Astrocyte (in vitro differentiated cells and primary cell): ENCODE data around the gene TTC31. TPM values are rescaled to one million over a fixed set of nuclear protein-coding genes. Genes with fewer than 3 reads are reported as not detected.
"Not testable (repeated sequence)": the region's sequence is repeated elsewhere in the genome, so short reads cannot be mapped to it uniquely, and the experiment has no call there.

Experiments used
- DNase-seq: peaks from one replicate; pipeline ENCODE4 v3.0.0-alpha.2; 2010; ENCODE audit warnings: low read depth
- FAIRE-seq: peaks from 2 replicates; lab custom pipeline; 2011; peaks lifted over from hg19 to GRCh38; lab: Jason Lieb, UNC
- H2AFZ ChIP-seq: 2 replicates; pipeline ENCODE4 v1.6.0; 2012; ENCODE audit warnings: low read depth, low read length, inconsistent platforms
- H3K27ac ChIP-seq: 2 replicates; pipeline ENCODE4 v1.5.1; 2011; ENCODE audit warnings: low read depth, low read length, inconsistent platforms
- H3K27me3 ChIP-seq: 2 replicates; pipeline ENCODE4 v1.6.0; 2011; ENCODE audit warnings: low read length, inconsistent platforms; ENCODE audit not compliant: insufficient read depth
- H3K36me3 ChIP-seq: 2 replicates; pipeline ENCODE4 v1.5.1; 2011; ENCODE audit warnings: low read length, inconsistent platforms; ENCODE audit not compliant: insufficient read depth
- H3K4me1 ChIP-seq: 2 replicates; pipeline ENCODE4 v1.5.1; 2011; ENCODE audit warnings: low read length, inconsistent platforms; ENCODE audit not compliant: insufficient read depth
- H3K4me2 ChIP-seq: 2 replicates; pipeline ENCODE4 v1.6.0; 2012; ENCODE audit warnings: low read length, inconsistent platforms
- H3K4me3 ChIP-seq: 2 replicates; pipeline ENCODE4 v1.5.1; 2011; ENCODE audit warnings: low read depth, mild to moderate bottlenecking, low read length, inconsistent platforms; ENCODE audit not compliant: insufficient read depth
- H3K79me2 ChIP-seq: 2 replicates; pipeline ENCODE4 v1.6.0; 2012; ENCODE audit warnings: mild to moderate bottlenecking, low read length, inconsistent platforms; ENCODE audit not compliant: insufficient read depth
- H3K9ac ChIP-seq: 2 replicates; pipeline ENCODE4 v1.6.0; 2012; ENCODE audit warnings: mild to moderate bottlenecking, low read length, inconsistent platforms
- H3K9me3 ChIP-seq: 2 replicates; pipeline ENCODE4 v1.5.1; 2012; ENCODE audit warnings: low read depth, mild to moderate bottlenecking, low read length, inconsistent platforms; ENCODE audit not compliant: insufficient read depth
- H4K20me1 ChIP-seq: 2 replicates; pipeline ENCODE4 v1.6.0; 2012; ENCODE audit warnings: low read length, inconsistent platforms; ENCODE audit not compliant: insufficient read depth
- H3K27ac Mint-ChIP-seq: one replicate; pipeline ENCODE4 v1.8.0; 2021; ENCODE audit warnings: mild to moderate bottlenecking, mixed read lengths; ENCODE audit not compliant: unreplicated experiment
- H3K27me3 Mint-ChIP-seq: one replicate; pipeline ENCODE4 v1.8.0; 2021; ENCODE audit warnings: low read depth, mixed read lengths; ENCODE audit not compliant: unreplicated experiment
- H3K36me3 Mint-ChIP-seq: one replicate; pipeline ENCODE4 v1.8.0; 2021; ENCODE audit warnings: low read depth, mixed read lengths; ENCODE audit not compliant: unreplicated experiment
- H3K4me1 Mint-ChIP-seq: one replicate; pipeline ENCODE4 v1.8.0; 2021; ENCODE audit warnings: low read depth, mixed read lengths; ENCODE audit not compliant: unreplicated experiment
- H3K4me3 Mint-ChIP-seq: one replicate; pipeline ENCODE4 v1.8.0; 2021; ENCODE audit warnings: mild to moderate bottlenecking, moderate library complexity, mixed read lengths; ENCODE audit not compliant: unreplicated experiment
- H3K9me3 Mint-ChIP-seq: one replicate; pipeline ENCODE4 v1.8.0; 2021; ENCODE audit warnings: mild to moderate bottlenecking, mixed read lengths; ENCODE audit not compliant: unreplicated experiment
- CTCF ChIP-seq: IDR thresholded peaks from 2 replicates; pipeline ENCODE4 v1.5.1; 2011; ENCODE audit warnings: low read depth, mild to moderate bottlenecking, inconsistent platforms, low read length, moderate library complexity; ENCODE audit not compliant: insufficient read depth
- EZH2 ChIP-seq: IDR thresholded peaks from 2 replicates; pipeline ENCODE4 v1.6.1; 2012; ENCODE audit warnings: mild to moderate bottlenecking, low read length, inconsistent platforms; ENCODE audit not compliant: insufficient read depth
- total RNA-seq: library from RNA; stranded (reverse); gene quantifications from 2 replicates; pipeline ENCODE4 v1.2.1, GENCODE V29; 2021

The TTC31 gene
- total RNA-seq, 1 donor from 2014 or later = 12.0 TPM

- Histone ChIP-seq H3K79me2 (peaks cover 30% of the 10 kb centered on the region), H3K4me1 (peaks cover 50% of the 10 kb centered on the region), H4K20me1 (peaks cover 28% of the 10 kb centered on the region), H3K4me3 (no peak overlapping the region), H3K36me3 (no peaks in the 10 kb centered on the region), H3K27ac (no peak overlapping the region), H3K9ac (no peak overlapping the region), H3K27me3 (peaks cover 10% of the 10 kb centered on the region), H3K4me2 (peak overlapping the region; percentile 96), H2AFZ (peak overlapping the region; percentile 80), H3K9me3 (no peaks in the 10 kb centered on the region)
- H3K36me3 Mint-ChIP-seq = peaks cover 2% of the 10 kb centered on the region
- peaks cover 32% of the 10 kb centered on the region for H3K4me1 Mint-ChIP-seq
- FAIRE-seq = no peak
- peaks cover 1% of the 10 kb centered on the region for H3K27me3 Mint-ChIP-seq
- H3K4me3 Mint-ChIP-seq = peak overlapping the region; percentile 87
- H3K27ac Mint-ChIP-seq = peak overlapping the region; percentile 58
- no peak for TF ChIP-seq CTCF
- no peak for TF ChIP-seq EZH2
- H3K9me3 Mint-ChIP-seq = no peaks in the 10 kb centered on the region
- DNase-seq = no peak
Observed at GRCh38 chr2:74441170-74441689, 41.7 kb upstream of the TTC31 start.

- H3K9me3 Mint-ChIP-seq = no peaks in the 10 kb centered on the region
- Histone ChIP-seq H3K9me3 (no peaks in the 10 kb centered on the region), H3K9ac (peak within 1 kb of the TSS; percentile 22), H3K36me3 (no peaks in the 10 kb centered on the region), H3K4me2 (peak within 1 kb of the TSS; percentile 96), H3K27ac (no peak within 1 kb of the TSS), H4K20me1 (peaks cover 24% of the 10 kb centered on the region), H3K79me2 (peaks cover 29% of the 10 kb centered on the region), H3K27me3 (peaks cover 10% of the 10 kb centered on the region), H3K4me3 (no peak within 1 kb of the TSS), H2AFZ (peak within 1 kb of the TSS; percentile 80), H3K4me1 (peaks cover 45% of the 10 kb centered on the region)
- DNase-seq (no peak), FAIRE-seq (no peak)
- no peak for TF ChIP-seq CTCF
- TF ChIP-seq EZH2 = peak; percentile 71
- peak within 1 kb of the TSS; percentile 87 for H3K27ac Mint-ChIP-seq
- peaks cover 1% of the 10 kb centered on the region for H3K27me3 Mint-ChIP-seq
- H3K4me3 Mint-ChIP-seq = peak within 1 kb of the TSS; percentile 87
- H3K4me1 Mint-ChIP-seq = peaks cover 30% of the 10 kb centered on the region
- H3K36me3 Mint-ChIP-seq = peaks cover 2% of the 10 kb centered on the region
Observed at GRCh38 chr2:74441690-74442482, 41.0 kb upstream of the TTC31 start, which contains the start of gene RTKN. Gene RTKN (minus strand): TSS chr2:74441937. CDS start chr2:74441816, 121 bp downstream.

- H4K20me1 ChIP-seq = peaks cover 18% of the 10 kb centered on the region
- peaks cover 22% of the 10 kb centered on the region for H3K79me2 ChIP-seq
- Mint-ChIP-seq H3K27ac (peak overlapping the region; percentile 83), H3K4me1 (peaks cover 25% of the 10 kb centered on the region), H3K4me3 (peak overlapping the region; percentile 82)
- H3K9me3 Mint-ChIP-seq, H3K9ac ChIP-seq, FAIRE-seq, H3K9me3 ChIP-seq, H3K36me3 Mint-ChIP-seq, H3K27me3 Mint-ChIP-seq, H3K4me3 ChIP-seq, DNase-seq, H3K36me3 ChIP-seq, H3K27ac ChIP-seq: not testable (repeated sequence)
- peak overlapping the region; percentile 96 for H3K4me2 ChIP-seq
- H3K4me1 ChIP-seq = peaks cover 39% of the 10 kb centered on the region
- H3K27me3 ChIP-seq = peaks cover 14% of the 10 kb centered on the region
- peak overlapping the region; percentile 80 for H2AFZ ChIP-seq
Observed at GRCh38 chr2:74442483-74443297, 40.2 kb upstream of the TTC31 start.
